Measurements from ENCODE around the gene SECISBP2L. TPM values are rescaled to one million over a fixed set of nuclear protein-coding genes. Genes with fewer than 3 reads are reported as not detected.

The SECISBP2L gene
- total and polyA plus RNA-seq, 2 of the 4 experiments (the other 2 are of a cell fraction), result 13.1 to 34.1 TPM

GRCh38 chr15:49060710-49061495, 14.7 kb upstream of the SECISBP2L start:
- TF ChIP-seq FOS (IDR thresholded peaks at IDR 0.05; ENCODE audit: low read depth, low read length), result peak; percentile 39; the same call in 1 of the 2 replicates
- 0 out of 2 replicates have a peak, but pooled peaks have one; percentile 4 for TF ChIP-seq CTCF (conservative IDR thresholded peaks at IDR 0.05; ENCODE audit: low read depth, low read length)
- TF ChIP-seq BHLHE40 (IDR thresholded peaks at IDR 0.05; ENCODE audit: low read depth, low read length), result no peak
- peak; percentile 86 for TF ChIP-seq CEBPB (IDR thresholded peaks at IDR 0.05; ENCODE audit: low read depth, low read length)
- dilution Hi-C loops (cut with HindIII; ENCODE audit: low sequenced_read_pairs, unreplicated experiment), result no loop called here
- peak overlapping the region; percentile 54 for H2BK20ac ChIP-seq (ENCODE audit: low read depth, low read length)
- peak overlapping the region; percentile 59; the same call in 1 of the 3 replicates for H2BK15ac ChIP-seq (ENCODE audit: low read depth, low read length)
- peak overlapping the region; percentile 73; the same call in 1 of the 2 replicates for H3K4ac ChIP-seq (ENCODE audit: low read depth, low read length)
- DNase-seq (peak; percentile 71), ATAC-seq (ENCODE audit: low read depth) (peak; percentile 85)
- H2BK120ac ChIP-seq (ENCODE audit: low read depth, low read length), result peak overlapping the region; percentile 56
- H3K79me1 ChIP-seq (ENCODE audit: low read depth in 1 of 2, low read length in 2 of 2), result no peaks in the 10 kb centered on the region
- H4K5ac ChIP-seq (ENCODE audit: low read depth, low read length), result peak overlapping the region; percentile 2; the same call in 1 of the 2 replicates
- H3K56ac ChIP-seq (ENCODE audit: extremely low read depth, insufficient read depth, low read length), result no peak overlapping the region
- H3K9me1 ChIP-seq (ENCODE audit: insufficient read depth, low read length), result 0 out of 2 replicates have a peak, but pooled peaks cover 9% of the 10 kb centered on the region
- peak overlapping the region in 1 of 2 experiments; percentile 59; a peak in 2 of 4 replicates for H4K8ac ChIP-seq (ENCODE audit: low read depth in 2 of 2, low read length in 2 of 2)
- no TSS peak for BruUV-seq (replicated peaks)
- H3K9me3 ChIP-seq (ENCODE audit: control insufficient read depth, insufficient read depth, low read length), result no peaks in the 10 kb centered on the region
- H2BK5ac ChIP-seq (ENCODE audit: low read depth, low read length, poor library complexity, severe bottlenecking), result peak overlapping the region; percentile 80
- 83% methylated on average over 1 of the region's 4 CpGs; no CpG with 5 or more reads in 1 of the 2 experiments for WGBS, 2 experiments (ENCODE audit: extremely low coverage in 2 of 2, insufficient read length in 1 of 2)
- H3K4me3 ChIP-seq (ENCODE audit: insufficient read depth, low read depth, low read length), result no peak overlapping the region
- peak overlapping the region; percentile 12; the same call in 1 of the 2 replicates for H3K4me2 ChIP-seq (ENCODE audit: low read depth, low read length)
- intact Hi-C loops (cut with micrococcal nuclease), result no loop called here
- H3K27me3 ChIP-seq (ENCODE audit: control insufficient read depth, insufficient read depth, low read length), result no peaks in the 10 kb centered on the region
- peak overlapping the region; percentile 57; the same call in 1 of the 2 replicates for H3K18ac ChIP-seq (ENCODE audit: low read depth, low read length)
- H3K36me3 ChIP-seq (ENCODE audit: control insufficient read depth, insufficient read depth, low read length), result no peaks in the 10 kb centered on the region
- H2AFZ ChIP-seq (replicated peaks; ENCODE audit: low read length, poor library complexity), result no peak overlapping the region
- H3K4me1 ChIP-seq (ENCODE audit: control insufficient read depth, insufficient read depth, low read length), result peaks cover 10% of the 10 kb centered on the region
- H2AK5ac ChIP-seq (ENCODE audit: low read depth, low read length), result peak overlapping the region; percentile 67; the same call in 1 of the 2 replicates
- H3K27ac ChIP-seq (ENCODE audit: insufficient read depth, low read length), result peak overlapping the region; percentile 23; the same call in 1 of the 2 replicates
- H3K14ac ChIP-seq (replicated peaks; ENCODE audit: low read depth, low read length), result peak overlapping the region; percentile 49
- ChIA-PET CTCF (interaction anchor here (0.6 to 2.3 kb wide), 6 partner anchors 15 to 232 kb away, joined by 3 to 12 read pairs (median 4); partner anchors contain the start of gene SECISBP2L), POLR2A (ENCODE audit: unreplicated experiment) (interaction anchor here (0.9 to 2.2 kb wide), 2 partner anchors 15 to 22 kb away, joined by 3 to 7 read pairs; partner anchors contain the start of gene SECISBP2L)
- H3K23ac ChIP-seq (ENCODE audit: low read depth, low read length), result peak overlapping the region; percentile 48; the same call in 1 of the 2 replicates
- H3K9ac ChIP-seq (ENCODE audit: low read depth, low read length), result no peak overlapping the region
- no peak overlapping the region for H2AK9ac ChIP-seq (replicated peaks; ENCODE audit: low read depth, low read length, poor library complexity)
- in situ Hi-C loops (cut with MboI; ENCODE audit: low sequenced_read_pairs), result no loop called here
- H4K91ac ChIP-seq (ENCODE audit: insufficient read depth, low read depth, low read length), result 0 out of 2 replicates have a peak overlapping the region, but pooled peaks have one; percentile 5
- no peaks in the 10 kb centered on the region for H4K20me1 ChIP-seq (ENCODE audit: insufficient read depth, low read length)
